Esophagus squamous epithelium (tissue), 5 donors: Measurements from ENCODE around the gene ADCYAP1R1. TPM values are rescaled to one million over a fixed set of nuclear protein-coding genes. Genes with fewer than 3 reads are reported as not detected.

Experiments
- DNase-seq: peaks from one replicate; lab custom pipeline; 2025; lab: John Stamatoyannopoulos, UW
- H3K27ac ChIP-seq, 4 donors: fragments of 200-600 bp; sonication (generic); one replicate each; pipeline ENCODE4 v1.5.1; 2016 to 2019; ENCODE audit warnings: mild to moderate bottlenecking in 1 of 4
- H3K27me3 ChIP-seq, 4 donors: fragments of 200-600 bp; sonication (generic); 1 replicate in 3 of 4; 2 replicates in 1 of 4; pipeline versions ENCODE4 v1.5.1 to v1.6.0; 2017 to 2021; ENCODE audit warnings: antibody characterized with exemption in 1 of 4
- H3K36me3 ChIP-seq, 3 donors: fragments of 200-600 bp; sonication (generic); one replicate each; pipeline ENCODE4 v1.5.1; 2016 to 2019
- H3K4me1 ChIP-seq, 3 donors: fragments of 200-600 bp; sonication (generic); one replicate each; pipeline ENCODE4 v1.5.1; 2017 to 2019
- H3K4me3 ChIP-seq, 4 donors: fragments of 200-600 bp; sonication (generic); 1 replicate in 3 of 4; 2 replicates in 1 of 4; pipeline ENCODE4 v1.5.1; 2016 to 2019; ENCODE audit warnings: mild to moderate bottlenecking in 2 of 4, moderate library complexity in 1 of 4
- H3K9me3 ChIP-seq, 3 donors: fragments of 200-600 bp; sonication (generic); one replicate each; pipeline ENCODE4 v1.5.1; 2016 to 2019
- POLR2A ChIP-seq, 4 donors: fragments of 450-650 bp; IDR thresholded peaks; one replicate each; pipeline ENCODE4 v1.6.1; 2017; ENCODE audit warnings: antibody characterized with exemption in 4 of 4, mild to moderate bottlenecking in 4 of 4, moderate library complexity in 3 of 4
- WGBS, 2 donors: methylation state at CpG; one replicate each; pipeline ENCODE4 v1.1.5; 2018; 5-methylcytosine and 5-hydroxymethylcytosine counted together
- intact Hi-C: fragments of 100-400 bp; cut with DNase I; formaldehyde crosslinking; loops from one replicate; pipeline ENCODE4 v1.15.0; 2022
- total RNA-seq, 4 donors: library from RNA; depleted of rRNA; stranded (reverse); fragments of >200 nt; gene quantifications; one replicate each; pipeline ENCODE4 v1.1.0, GENCODE V29; 2016
- TF ChIP-seq, protein P1 (sequence below), 6 experiments: fragments of 450-650 bp in 4 of 6; fragments of 200-600 bp in 2 of 6; sonication (generic) in 2 of 6; IDR thresholded peaks; one replicate each; pipeline ENCODE4 v1.5.1; 2016 to 2019; ENCODE audit warnings: antibody characterized with exemption in 6 of 6, mild to moderate bottlenecking in 4 of 6, moderate library complexity in 4 of 6
- donor health status: DM: yes; HTN: yes; CAD: no.

Gene ADCYAP1R1
- total RNA-seq, 4 donors from 2014 or later: 0.15 to 10.5 (median 0.20) TPM

DNA sequence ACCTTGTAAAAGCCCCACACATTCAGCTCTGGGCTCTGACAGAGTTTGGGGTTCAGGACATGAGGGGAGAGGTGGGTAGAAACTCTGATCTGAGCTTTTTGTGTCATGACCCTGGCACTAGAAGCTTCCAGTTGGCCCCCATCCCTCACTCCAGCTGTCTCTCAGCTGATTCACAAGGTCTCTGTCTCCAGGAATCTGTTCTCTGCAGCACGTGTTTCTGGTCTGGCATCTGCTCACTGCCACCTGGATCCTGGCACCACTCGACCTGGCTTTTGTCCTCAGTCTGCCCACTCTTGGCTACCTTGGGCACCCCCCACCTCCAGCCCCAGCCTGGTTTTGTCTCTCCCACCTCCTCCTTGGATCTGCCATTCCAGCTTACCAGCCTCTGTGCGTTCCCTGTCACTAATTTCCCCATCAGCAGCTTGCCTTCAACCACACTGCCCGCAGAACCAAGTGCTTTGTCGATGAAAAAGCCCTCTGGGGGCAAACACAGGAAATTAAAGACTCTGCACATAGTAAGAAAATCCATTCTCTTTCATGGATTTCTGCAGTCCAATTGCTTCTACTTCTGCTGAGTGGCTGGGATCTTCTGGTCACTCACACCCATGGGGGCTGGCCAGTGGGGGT, 18.3 kb upstream of the ADCYAP1R1 start:
- 56 to 60% methylated on average over 5 of the region's 5 CpGs for WGBS, 2 donors

DNA sequence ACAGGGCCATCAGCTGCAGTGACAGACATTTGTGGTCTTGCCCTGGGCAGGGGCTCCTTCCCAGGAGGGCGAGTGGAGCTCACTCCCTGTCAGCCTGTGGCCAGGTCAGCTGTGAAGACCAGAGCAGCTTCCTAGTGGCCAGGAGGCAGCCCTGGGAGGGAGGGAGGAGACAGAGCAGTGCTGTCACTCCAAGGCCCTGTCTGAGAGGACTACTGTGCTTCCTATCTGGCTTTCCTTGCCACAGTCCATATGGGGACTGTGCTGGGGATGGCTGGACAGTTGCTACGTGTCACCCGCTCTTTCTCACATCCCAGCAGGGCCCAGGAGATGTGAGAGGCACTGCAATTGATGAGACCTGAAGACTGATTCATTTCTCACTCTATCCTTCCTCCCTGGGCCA, 15.2 kb upstream of the ADCYAP1R1 start:
- Histone ChIP-seq H3K27me3 (peaks cover 0 to 17% (median 0%) of the 10 kb centered on the region in 4 donors), H3K27ac (no peak overlapping the region), H3K9me3 (no peaks in the 10 kb centered on the region), H3K4me3 (no peak overlapping the region), H3K36me3 (no peaks in the 10 kb centered on the region), H3K4me1 (no peaks in the 10 kb centered on the region)
- no peak for DNase-seq
- 62 to 86% methylated on average over 2 of the region's 3 CpGs for WGBS, 2 donors
- no peak for TF ChIP-seq POLR2A (IDR thresholded peaks at IDR 0.05)
- TF ChIP-seq, protein P1, sequence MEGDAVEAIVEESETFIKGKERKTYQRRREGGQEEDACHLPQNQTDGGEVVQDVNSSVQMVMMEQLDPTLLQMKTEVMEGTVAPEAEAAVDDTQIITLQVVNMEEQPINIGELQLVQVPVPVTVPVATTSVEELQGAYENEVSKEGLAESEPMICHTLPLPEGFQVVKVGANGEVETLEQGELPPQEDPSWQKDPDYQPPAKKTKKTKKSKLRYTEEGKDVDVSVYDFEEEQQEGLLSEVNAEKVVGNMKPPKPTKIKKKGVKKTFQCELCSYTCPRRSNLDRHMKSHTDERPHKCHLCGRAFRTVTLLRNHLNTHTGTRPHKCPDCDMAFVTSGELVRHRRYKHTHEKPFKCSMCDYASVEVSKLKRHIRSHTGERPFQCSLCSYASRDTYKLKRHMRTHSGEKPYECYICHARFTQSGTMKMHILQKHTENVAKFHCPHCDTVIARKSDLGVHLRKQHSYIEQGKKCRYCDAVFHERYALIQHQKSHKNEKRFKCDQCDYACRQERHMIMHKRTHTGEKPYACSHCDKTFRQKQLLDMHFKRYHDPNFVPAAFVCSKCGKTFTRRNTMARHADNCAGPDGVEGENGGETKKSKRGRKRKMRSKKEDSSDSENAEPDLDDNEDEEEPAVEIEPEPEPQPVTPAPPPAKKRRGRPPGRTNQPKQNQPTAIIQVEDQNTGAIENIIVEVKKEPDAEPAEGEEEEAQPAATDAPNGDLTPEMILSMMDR (IDR thresholded peaks at IDR 0.05): no peak
- intact Hi-C loops: no loop called here

More for the DNA sequence above, 18.3 kb upstream of the ADCYAP1R1 start:
- intact Hi-C loops: no loop called here
- no peak for DNase-seq
- TF ChIP-seq, protein P1 (IDR thresholded peaks at IDR 0.05): no peak
- H3K27ac ChIP-seq: no peak overlapping the region
- H3K4me3 ChIP-seq: no peak overlapping the region
- no peaks in the 10 kb centered on the region for H3K36me3 ChIP-seq
- no peaks in the 10 kb centered on the region for H3K4me1 ChIP-seq
- H3K9me3 ChIP-seq: no peaks in the 10 kb centered on the region
- H3K27me3 ChIP-seq: peaks cover 0 to 11% (median 0%) of the 10 kb centered on the region in 4 donors

DNA sequence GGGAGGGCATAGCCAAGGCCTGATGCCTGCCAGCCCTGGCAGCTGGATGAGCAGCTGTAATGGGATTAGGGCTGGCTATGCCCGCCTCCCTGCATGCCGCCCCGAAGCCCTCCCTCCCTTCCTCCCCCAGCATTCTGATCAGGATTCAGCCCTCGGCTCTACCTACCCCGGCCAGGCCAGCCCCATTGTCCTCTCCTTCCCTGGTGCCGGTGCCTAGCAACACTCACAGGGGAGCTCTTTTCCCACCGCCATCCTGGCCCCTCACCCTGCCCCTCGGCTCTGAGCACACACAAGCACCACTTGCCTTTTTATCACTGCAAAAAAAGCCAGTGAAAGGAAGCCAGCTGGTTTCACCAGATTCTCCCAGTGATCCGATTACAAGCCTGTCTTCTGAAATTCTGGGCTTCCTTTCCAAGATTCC, 9.0 kb upstream of the ADCYAP1R1 start:
- TF ChIP-seq POLR2A (IDR thresholded peaks at IDR 0.05): no peak
- TF ChIP-seq, protein P1 (IDR thresholded peaks at IDR 0.05): no peak

DNA sequence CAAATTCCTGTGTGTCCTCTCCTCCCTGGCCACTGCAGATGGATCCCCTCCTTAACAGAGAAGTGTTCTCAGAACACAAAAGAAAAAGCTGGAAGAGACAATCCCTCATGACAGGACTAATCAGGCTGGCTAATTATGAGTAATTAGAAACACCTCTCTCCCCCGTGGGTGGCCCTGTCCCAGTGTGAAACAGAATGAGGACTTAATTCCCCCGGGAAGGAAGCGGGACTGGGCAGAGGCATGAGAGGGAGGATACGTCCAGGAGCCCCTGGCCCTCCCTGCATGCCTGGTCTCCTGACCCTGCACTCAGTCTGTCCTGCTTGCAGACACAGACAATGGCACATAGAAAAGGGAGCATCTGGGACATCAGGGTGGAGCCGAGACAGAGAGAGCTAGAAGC, 7.6 kb upstream of the ADCYAP1R1 start:
- 30 to 60% methylated on average over 2 to 5 of the region's 5 CpGs for WGBS, 2 donors
- H3K27me3 ChIP-seq: peaks cover 0 to 52% (median 0%) of the 10 kb centered on the region in 4 donors
- DNase-seq: no peak
- intact Hi-C loops: no loop called here
- no peak overlapping the region for H3K4me3 ChIP-seq
- TF ChIP-seq, protein P1 (IDR thresholded peaks at IDR 0.05): no peak
- TF ChIP-seq POLR2A (IDR thresholded peaks at IDR 0.05): no peak
- no peaks in the 10 kb centered on the region for H3K36me3 ChIP-seq
- H3K9me3 ChIP-seq: no peaks in the 10 kb centered on the region
- H3K4me1 ChIP-seq: no peaks in the 10 kb centered on the region
- H3K27ac ChIP-seq: no peak overlapping the region

More for the DNA sequence above, 9.0 kb upstream of the ADCYAP1R1 start:
- no peak for DNase-seq
- Histone ChIP-seq H3K27ac (no peak overlapping the region), H3K27me3 (peaks cover 0 to 41% (median 0%) of the 10 kb centered on the region in 4 donors), H3K4me1 (no peaks in the 10 kb centered on the region), H3K9me3 (no peaks in the 10 kb centered on the region), H3K4me3 (no peak overlapping the region), H3K36me3 (no peaks in the 10 kb centered on the region)
- 23 to 35% methylated on average over 7 to 9 of the region's 9 CpGs for WGBS, 2 donors
- intact Hi-C loops: no loop called here

DNA sequence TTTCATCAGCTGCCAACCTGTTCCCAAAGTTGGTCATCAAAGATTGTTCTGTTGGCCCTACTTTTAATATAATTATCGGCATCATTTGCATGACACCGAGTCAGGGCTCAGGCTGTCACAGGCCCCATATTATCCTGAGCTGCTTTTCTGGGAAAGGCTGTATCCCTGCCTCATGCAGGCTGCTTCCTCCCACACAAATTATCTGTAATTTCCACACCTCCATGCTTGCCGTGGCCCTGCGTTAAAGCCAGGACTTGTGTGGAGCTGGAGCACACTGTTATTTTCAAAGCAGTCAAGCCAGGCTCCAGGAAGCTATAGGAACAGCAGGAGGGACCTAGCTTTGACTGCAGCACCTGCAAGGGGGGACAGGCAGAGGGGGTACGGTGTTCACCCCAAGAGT, 5.4 kb upstream of the ADCYAP1R1 start:
- peaks cover 0 to 70% (median 2%) of the 10 kb centered on the region in 4 donors for H3K27me3 ChIP-seq
- H3K9me3 ChIP-seq: no peaks in the 10 kb centered on the region
- TF ChIP-seq, protein P1 (IDR thresholded peaks at IDR 0.05): no peak
- no peak for TF ChIP-seq POLR2A (IDR thresholded peaks at IDR 0.05)
- H3K4me3 ChIP-seq: no peak overlapping the region
- DNase-seq: no peak
- peaks cover 0 to 1% (median 0%) of the 10 kb centered on the region in 3 donors for H3K4me1 ChIP-seq
- 85 to 92% methylated on average over 5 of the region's 5 CpGs for WGBS, 2 donors
- no peak overlapping the region for H3K27ac ChIP-seq
- intact Hi-C loops: no loop called here
- H3K36me3 ChIP-seq: no peaks in the 10 kb centered on the region
